ENCODE results near the gene CFAP97D2. TPM values are rescaled to one million over a fixed set of nuclear protein-coding genes. Genes with fewer than 3 reads are reported as not detected.
"Not testable (repeated sequence)": the region's sequence is repeated elsewhere in the genome, so short reads cannot be mapped to it uniquely, and the experiment has no call there.

Gene CFAP97D2
- total RNA-seq, 4 donors from 2014 or later, result not detected

DNA sequence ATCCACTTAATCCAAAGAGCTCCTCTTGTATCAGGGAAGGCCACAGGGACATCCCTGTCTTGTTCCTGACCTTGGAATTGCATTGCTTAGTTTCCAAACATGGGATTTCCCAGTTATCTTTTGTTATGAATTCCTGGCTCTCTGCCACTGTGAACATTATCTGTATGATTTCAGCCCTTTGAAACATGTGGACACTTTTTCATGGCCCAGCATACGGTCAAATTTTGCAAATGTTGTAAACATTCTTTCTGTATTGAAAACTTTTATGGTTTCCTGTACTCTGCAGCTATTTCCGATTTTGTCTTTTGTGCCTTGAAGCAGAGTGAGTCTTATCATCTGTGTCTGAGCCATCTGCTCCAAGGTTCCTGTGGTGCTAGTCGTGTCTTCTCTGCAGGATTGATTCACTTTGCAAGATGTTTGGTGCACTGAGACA is 4.5 kb upstream of the CFAP97D2 start:
- no peaks in the 10 kb centered on the region for H3K9me3 ChIP-seq
- intact Hi-C loops (cut with DNase I), result no loop called here
- H3K27ac ChIP-seq, result no peak overlapping the region
- peaks cover 4 to 6% of the 10 kb centered on the region in 2 donors for H3K4me1 ChIP-seq
- no peak for DNase-seq
- WGBS, 2 donors, result 75 to 80% methylated on average over 2 to 3 of the region's 3 CpGs
- no peak overlapping the region for H3K4me3 ChIP-seq (replicated peaks in 1 of 3)
- TF ChIP-seq POLR2A (IDR thresholded peaks at IDR 0.05) (no peak), CTCF (IDR thresholded peaks at IDR 0.05) (no peak)
- H3K27me3 ChIP-seq, result no peaks in the 10 kb centered on the region
- H3K36me3 ChIP-seq, result no peaks in the 10 kb centered on the region

DNA sequence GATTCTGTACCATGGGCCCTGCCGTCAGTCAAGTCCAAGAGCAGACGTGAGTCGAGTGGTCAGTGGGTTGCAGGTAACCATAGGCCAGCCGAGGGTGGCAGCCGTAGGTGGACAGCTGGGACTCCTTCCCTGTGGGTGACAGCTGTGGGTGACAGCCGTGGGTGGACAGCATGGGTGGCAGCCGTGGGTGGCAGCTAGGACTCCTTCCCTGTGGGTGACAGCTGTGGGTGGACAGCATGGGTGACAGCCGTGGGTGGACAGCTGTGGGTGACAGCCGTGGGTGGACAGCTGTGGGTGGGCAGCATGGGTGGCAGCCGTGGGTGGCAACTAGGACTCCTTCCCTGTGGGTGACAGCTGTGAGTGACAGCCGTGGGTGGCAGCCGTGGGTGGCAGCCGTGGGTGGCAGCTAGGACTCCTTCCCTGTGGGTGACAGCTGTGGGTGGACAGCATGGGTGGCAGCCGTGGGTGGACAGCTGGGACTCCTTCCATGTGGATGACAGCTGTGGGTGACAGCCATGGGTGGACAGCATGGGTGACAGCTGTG is 2.6 kb upstream of the CFAP97D2 start:
- H3K4me1 ChIP-seq; H3K9me3 ChIP-seq; H3K27ac ChIP-seq; H3K4me3 ChIP-seq (replicated peaks in 1 of 3); intact Hi-C loops (cut with DNase I); DNase-seq; H3K27me3 ChIP-seq; H3K36me3 ChIP-seq: not testable (repeated sequence)
- WGBS, 2 donors, result 93% methylated on average over 6 to 9 of the region's 14 CpGs

GRCh38 chr13:114177245-114178010 is 1.6 kb upstream of the CFAP97D2 start:
- no peaks in the 10 kb centered on the region for H3K36me3 ChIP-seq
- WGBS, 2 donors, result 75 to 78% methylated on average over 11 to 12 of the region's 12 CpGs
- no peaks in the 10 kb centered on the region for H3K9me3 ChIP-seq
- H3K4me1 ChIP-seq, result peaks cover 4 to 6% of the 10 kb centered on the region in 2 donors
- H3K27me3 ChIP-seq, result no peaks in the 10 kb centered on the region
- TF ChIP-seq POLR2A (IDR thresholded peaks at IDR 0.05), result no peak
- no peak for TF ChIP-seq CTCF (IDR thresholded peaks at IDR 0.05)
- DNase-seq, result no peak
- no peak overlapping the region for H3K4me3 ChIP-seq (replicated peaks in 1 of 3)
- no peak overlapping the region for H3K27ac ChIP-seq
- intact Hi-C loops (cut with DNase I), result no loop called here

GRCh38 chr13:114185182-114185971 is 6.3 kb downstream of the CFAP97D2 start:
- Histone ChIP-seq H3K27ac (no peak overlapping the region), H3K27me3 (no peaks in the 10 kb centered on the region), H3K4me3 (replicated peaks in 1 of 3) (no peak overlapping the region), H3K9me3 (no peaks in the 10 kb centered on the region), H3K36me3 (no peaks in the 10 kb centered on the region), H3K4me1 (no peaks in the 10 kb centered on the region)
- intact Hi-C loops (cut with DNase I), result no loop called here
- 93 to 100% methylated on average over 6 to 7 of the region's 15 CpGs for WGBS, 2 donors
- no peak for DNase-seq
- no peak for TF ChIP-seq POLR2A (IDR thresholded peaks at IDR 0.05)

DNA sequence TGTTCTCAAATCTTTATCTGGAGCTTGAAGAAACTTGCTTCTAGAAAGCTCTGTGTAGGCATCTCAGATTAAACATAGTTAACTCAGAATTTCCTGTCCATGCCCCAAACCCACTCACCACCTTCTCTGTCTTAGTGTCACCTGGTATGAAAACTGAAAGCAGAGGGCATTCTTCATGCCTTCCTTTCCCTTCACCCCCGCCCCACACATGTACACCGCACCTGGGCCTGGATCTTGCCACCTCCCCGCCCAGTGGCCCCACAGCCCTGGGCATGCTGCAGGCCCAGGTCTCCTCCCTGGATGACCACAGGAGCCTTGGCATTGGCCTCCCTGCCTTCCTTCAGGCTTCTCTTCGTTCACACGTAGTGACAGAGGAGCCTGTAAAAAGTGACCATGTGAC is 15.8 kb downstream of the CFAP97D2 start:
- Histone ChIP-seq H3K4me3 (replicated peaks in 1 of 3) (no peak overlapping the region), H3K27ac (no peak overlapping the region), H3K36me3 (no peaks in the 10 kb centered on the region), H3K27me3 (no peaks in the 10 kb centered on the region), H3K9me3 (no peaks in the 10 kb centered on the region), H3K4me1 (no peaks in the 10 kb centered on the region)
- WGBS, 2 donors, result 86 to 89% methylated on average over 5 of the region's 5 CpGs
- TF ChIP-seq POLR2A (IDR thresholded peaks at IDR 0.05) (no peak), CTCF (IDR thresholded peaks at IDR 0.05) (no peak)
- intact Hi-C loops (cut with DNase I), result no loop called here
- DNase-seq, result no peak

- H3K9me3 ChIP-seq, result no peaks in the 10 kb centered on the region
- no peaks in the 10 kb centered on the region for H3K27me3 ChIP-seq
- 75 to 78% methylated on average over 5 of the region's 5 CpGs for WGBS, 2 donors
- H3K27ac ChIP-seq, result no peak overlapping the region
- no peak for DNase-seq
- H3K4me1 ChIP-seq, result no peaks in the 10 kb centered on the region
- intact Hi-C loops (cut with DNase I), result no loop called here
- TF ChIP-seq CTCF (IDR thresholded peaks at IDR 0.05) (no peak), POLR2A (IDR thresholded peaks at IDR 0.05) (no peak)
- H3K36me3 ChIP-seq, result no peaks in the 10 kb centered on the region
- no peak overlapping the region for H3K4me3 ChIP-seq (replicated peaks in 1 of 3)
Measured at GRCh38 chr13:114196629-114197028, 17.6 kb downstream of the CFAP97D2 start.

All from thyroid gland (tissue), 4 donors.